Measurements from ENCODE around the gene GRK7. TPM values are rescaled to one million over a fixed set of nuclear protein-coding genes. Genes with fewer than 3 reads are reported as not detected.

The GRK7 gene
- total RNA-seq, 1 experiment from 2014 or later, result not detected

DNA sequence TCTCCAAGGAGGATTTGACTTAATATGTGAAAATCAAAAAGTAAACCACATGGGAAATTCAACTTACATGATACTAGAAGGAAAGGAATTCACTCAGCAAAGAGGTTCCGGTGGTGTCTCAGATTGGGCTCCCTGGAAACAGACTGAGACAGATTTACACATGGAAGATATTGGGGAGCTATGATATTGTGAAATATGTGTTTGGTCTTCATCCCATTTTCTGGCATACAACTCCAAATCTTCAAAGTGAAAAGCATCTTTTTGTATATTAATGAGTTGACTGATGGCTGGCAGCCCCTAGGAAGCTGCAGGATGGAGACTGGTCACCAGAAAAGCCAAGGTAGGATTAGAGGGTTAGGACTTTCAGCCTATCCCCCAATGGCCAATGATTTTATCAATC lies 29.3 kb downstream of the GRK7 start:
- Histone ChIP-seq H3K27me3 (replicated peaks; ENCODE audit: insufficient read depth, low read depth, low read length, poor library complexity) (no peaks in the 10 kb centered on the region), H3K9me3 (ENCODE audit: low read depth, low read length, poor library complexity, severe bottlenecking) (no peaks in the 10 kb centered on the region), H3K4me3 (ENCODE audit: low read depth, low read length, poor library complexity, severe bottlenecking) (no peak overlapping the region), H3K36me3 (ENCODE audit: insufficient read depth, low read length, poor library complexity, severe bottlenecking) (no peaks in the 10 kb centered on the region), H3K27ac (ENCODE audit: low read depth, low read length, poor library complexity, severe bottlenecking) (no peak overlapping the region), H3K4me1 (ENCODE audit: insufficient read depth, low read length, poor library complexity, severe bottlenecking) (peaks cover 20% of the 10 kb centered on the region)
- TF ChIP-seq, protein P1, sequence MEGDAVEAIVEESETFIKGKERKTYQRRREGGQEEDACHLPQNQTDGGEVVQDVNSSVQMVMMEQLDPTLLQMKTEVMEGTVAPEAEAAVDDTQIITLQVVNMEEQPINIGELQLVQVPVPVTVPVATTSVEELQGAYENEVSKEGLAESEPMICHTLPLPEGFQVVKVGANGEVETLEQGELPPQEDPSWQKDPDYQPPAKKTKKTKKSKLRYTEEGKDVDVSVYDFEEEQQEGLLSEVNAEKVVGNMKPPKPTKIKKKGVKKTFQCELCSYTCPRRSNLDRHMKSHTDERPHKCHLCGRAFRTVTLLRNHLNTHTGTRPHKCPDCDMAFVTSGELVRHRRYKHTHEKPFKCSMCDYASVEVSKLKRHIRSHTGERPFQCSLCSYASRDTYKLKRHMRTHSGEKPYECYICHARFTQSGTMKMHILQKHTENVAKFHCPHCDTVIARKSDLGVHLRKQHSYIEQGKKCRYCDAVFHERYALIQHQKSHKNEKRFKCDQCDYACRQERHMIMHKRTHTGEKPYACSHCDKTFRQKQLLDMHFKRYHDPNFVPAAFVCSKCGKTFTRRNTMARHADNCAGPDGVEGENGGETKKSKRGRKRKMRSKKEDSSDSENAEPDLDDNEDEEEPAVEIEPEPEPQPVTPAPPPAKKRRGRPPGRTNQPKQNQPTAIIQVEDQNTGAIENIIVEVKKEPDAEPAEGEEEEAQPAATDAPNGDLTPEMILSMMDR (conservative IDR thresholded peaks at IDR 0.05; ENCODE audit: low read depth, low read length), result no peak
- no peak for TF ChIP-seq EZH2 (IDR thresholded peaks at IDR 0.05; ENCODE audit: borderline replicate concordance, low read depth, low read length, poor library complexity, severe bottlenecking)
- intact Hi-C loops (cut with micrococcal nuclease; ENCODE audit: unreplicated experiment), result no loop called here
- no peak for DNase-seq (ENCODE audit: low spot score)
- ChIA-PET CTCF (no interaction called here), POLR2A (ENCODE audit: low non-redundant PET) (interaction anchor here (0.6 kb wide), 1 partner anchor 52 kb away, joined by 3 read pairs; no protein-coding TSS in a partner anchor)
- BruUV-seq (replicated peaks), result no TSS peak

DNA sequence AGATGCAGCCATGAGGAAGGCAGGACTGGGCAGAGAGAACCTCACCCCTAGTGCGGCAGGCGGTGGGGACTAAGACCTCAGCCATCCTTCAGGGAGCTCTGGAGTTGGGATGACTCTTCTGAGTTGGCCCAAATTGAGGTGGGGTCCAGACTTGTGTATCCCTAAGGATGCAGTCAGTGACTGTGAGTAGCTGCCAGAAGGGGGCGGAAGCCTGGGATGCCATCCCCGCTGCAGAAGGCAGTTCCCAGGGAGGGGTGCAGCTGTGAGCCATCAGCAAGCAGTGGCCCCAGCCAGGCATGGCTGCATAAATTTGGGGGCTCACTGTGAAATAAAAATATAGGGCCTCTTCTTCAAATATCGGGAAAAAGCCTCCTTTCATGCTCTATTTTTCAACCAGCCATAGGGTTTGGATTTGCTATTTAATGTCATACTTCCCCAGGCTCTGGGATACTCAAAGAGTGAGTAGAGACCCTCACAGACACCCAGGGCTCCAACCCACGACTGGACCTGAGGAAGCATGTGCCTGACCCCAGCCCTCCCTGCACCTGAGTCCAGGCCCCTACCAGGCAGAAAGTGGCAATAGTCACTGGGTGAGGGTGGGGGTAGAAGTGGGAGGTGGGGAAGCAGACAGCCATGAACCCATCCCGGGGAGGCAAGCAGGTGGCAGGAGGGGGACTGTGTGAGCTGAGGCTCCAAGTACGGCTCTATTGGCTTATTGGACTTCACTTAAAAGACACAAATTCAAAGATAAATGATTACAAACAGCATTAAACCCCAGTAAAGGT lies 30.5 kb downstream of the GRK7 start:
- DNase-seq (ENCODE audit: low spot score), result no peak
- TF ChIP-seq EZH2 (IDR thresholded peaks at IDR 0.05; ENCODE audit: borderline replicate concordance, low read depth, low read length, poor library complexity, severe bottlenecking), result no peak
- TF ChIP-seq, protein P1 (conservative IDR thresholded peaks at IDR 0.05; ENCODE audit: low read depth, low read length), result peak; percentile 32; the same call in 1 of the 2 replicates
- no TSS peak for BruUV-seq (replicated peaks)
- H3K27me3 ChIP-seq (replicated peaks; ENCODE audit: insufficient read depth, low read depth, low read length, poor library complexity), result no peaks in the 10 kb centered on the region
- intact Hi-C loops (cut with micrococcal nuclease; ENCODE audit: unreplicated experiment), result no loop called here
- H3K4me3 ChIP-seq (ENCODE audit: low read depth, low read length, poor library complexity, severe bottlenecking), result no peak overlapping the region
- H3K9me3 ChIP-seq (ENCODE audit: low read depth, low read length, poor library complexity, severe bottlenecking), result no peaks in the 10 kb centered on the region
- ChIA-PET CTCF (no interaction called here), POLR2A (ENCODE audit: low non-redundant PET) (no interaction called here)
- H3K27ac ChIP-seq (ENCODE audit: low read depth, low read length, poor library complexity, severe bottlenecking), result no peak overlapping the region
- H3K36me3 ChIP-seq (ENCODE audit: insufficient read depth, low read length, poor library complexity, severe bottlenecking), result no peaks in the 10 kb centered on the region
- H3K4me1 ChIP-seq (ENCODE audit: insufficient read depth, low read length, poor library complexity, severe bottlenecking), result peaks cover 32% of the 10 kb centered on the region

DNA sequence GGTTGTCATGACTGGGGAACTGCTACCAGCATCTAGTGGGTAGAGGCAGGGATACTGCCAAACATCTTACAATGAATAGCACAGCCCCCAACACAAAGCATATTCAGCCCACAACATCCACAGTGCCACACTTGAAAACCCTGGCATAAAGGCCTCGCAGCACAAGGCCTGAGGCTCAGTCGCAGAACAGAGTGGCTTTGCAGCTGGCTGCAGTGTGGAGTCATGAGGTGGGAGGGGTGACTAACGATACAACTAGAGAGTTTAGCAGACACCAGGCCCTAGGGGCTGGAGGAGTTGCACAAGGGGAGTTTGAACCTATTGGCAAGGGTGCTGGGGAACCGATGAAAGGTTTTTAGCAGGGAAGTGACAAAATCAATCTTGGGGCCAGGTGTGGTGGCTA lies 32.1 kb downstream of the GRK7 start:
- Histone ChIP-seq H3K9me3 (ENCODE audit: low read depth, low read length, poor library complexity, severe bottlenecking) (no peaks in the 10 kb centered on the region), H3K36me3 (ENCODE audit: insufficient read depth, low read length, poor library complexity, severe bottlenecking) (no peaks in the 10 kb centered on the region), H3K4me3 (ENCODE audit: low read depth, low read length, poor library complexity, severe bottlenecking) (no peak overlapping the region), H3K4me1 (ENCODE audit: insufficient read depth, low read length, poor library complexity, severe bottlenecking) (peaks cover 34% of the 10 kb centered on the region), H3K27me3 (replicated peaks; ENCODE audit: insufficient read depth, low read depth, low read length, poor library complexity) (no peaks in the 10 kb centered on the region), H3K27ac (ENCODE audit: low read depth, low read length, poor library complexity, severe bottlenecking) (no peak overlapping the region)
- BruUV-seq (replicated peaks), result no TSS peak
- TF ChIP-seq, protein P1 (conservative IDR thresholded peaks at IDR 0.05; ENCODE audit: low read depth, low read length), result no peak
- TF ChIP-seq EZH2 (IDR thresholded peaks at IDR 0.05; ENCODE audit: borderline replicate concordance, low read depth, low read length, poor library complexity, severe bottlenecking), result no peak
- DNase-seq (ENCODE audit: low spot score), result no peak
- ChIA-PET POLR2A (ENCODE audit: low non-redundant PET) (no interaction called here), CTCF (no interaction called here)
- intact Hi-C loops (cut with micrococcal nuclease; ENCODE audit: unreplicated experiment), result no loop called here
